H1 (cell line): ENCODE data around the gene AKR1D1. TPM values are rescaled to one million over a fixed set of nuclear protein-coding genes. Genes with fewer than 3 reads are reported as not detected.

Source experiments
- CTCF ChIA-PET: fragments of 300-600 bp; sonication (Branson Sonifier 250); formaldehyde crosslinking; loops from one replicate; lab custom pipeline; 2021; ENCODE audit not compliant: partially characterized antibody; lab: Charles Lee
- POLR2A ChIA-PET: fragments of 300-600 bp; sonication (Branson Sonifier 250); formaldehyde crosslinking; loops from one replicate; lab custom pipeline; 2021; ENCODE audit warnings: inconsistent platforms; ENCODE audit not compliant: partially characterized antibody; lab: Charles Lee
- DNase-seq, 2 experiments: peaks; one replicate each; pipeline versions ENCODE4 v3.0.0 to v3.0.0-alpha.2; 2010 to 2022; ENCODE audit warnings: low spot score in 2 of 2, low read depth in 1 of 2, mixed read lengths in 1 of 2
- FAIRE-seq: peaks from 2 replicates; lab custom pipeline; 2011; peaks lifted over from hg19 to GRCh38; lab: Jason Lieb, UNC
- H2AFZ ChIP-seq: 2 replicates; pipeline ENCODE4 v1.8.1; 2012; ENCODE audit warnings: low read length, inconsistent platforms
- H2AK5ac ChIP-seq: 2 replicates; pipeline ENCODE4 v1.6.1; 2013; ENCODE audit warnings: low read depth, low read length
- H2BK120ac ChIP-seq: replicated peaks from 2 replicates; pipeline ENCODE3; 2013; ENCODE audit warnings: low read depth, low read length, inconsistent platforms
- H2BK12ac ChIP-seq: 2 replicates; pipeline ENCODE4 v1.6.1; 2013; ENCODE audit warnings: low read depth, low read length
- H2BK15ac ChIP-seq: 2 replicates; pipeline ENCODE4 v1.6.1; 2013; ENCODE audit warnings: low read length
- H2BK20ac ChIP-seq: 2 replicates; pipeline ENCODE4 v1.6.1; 2013; ENCODE audit warnings: low read length
- H2BK5ac ChIP-seq: 2 replicates; pipeline ENCODE4 v1.6.1; 2013; ENCODE audit warnings: low read depth, low read length
- H3K14ac ChIP-seq: 2 replicates; pipeline ENCODE4 v1.6.1; 2013; ENCODE audit warnings: inconsistent platforms; ENCODE audit not compliant: insufficient read length
- H3K18ac ChIP-seq: 2 replicates; pipeline ENCODE4 v1.6.1; 2013; ENCODE audit warnings: low read length; ENCODE audit errors: extremely low read depth
- H3K23ac ChIP-seq: 2 replicates; pipeline ENCODE4 v1.6.1; 2013; ENCODE audit warnings: inconsistent platforms; ENCODE audit not compliant: insufficient read length
- H3K23me2 ChIP-seq: 2 replicates; pipeline ENCODE4 v1.6.1; 2013; ENCODE audit warnings: low read depth, low read length
- H3K27ac ChIP-seq: 2 replicates; pipeline ENCODE4 v1.6.1; 2011; ENCODE audit warnings: low read depth, low read length, inconsistent platforms
- H3K27me3 ChIP-seq, 4 experiments: replicated peaks in 1 of 4; 1 replicate in 1 of 4; 2 replicates in 3 of 4; pipeline versions ENCODE4 v1.6.1 to v1.8.1; 2011 to 2013; ENCODE audit warnings: low read length in 3 of 4, mild to moderate bottlenecking in 3 of 4, inconsistent platforms in 2 of 4, mixed read lengths in 2 of 4, moderate library complexity in 1 of 4; ENCODE audit not compliant: control insufficient read depth in 3 of 4, insufficient read depth in 3 of 4; ENCODE audit errors: extremely low read depth in 1 of 4
- H3K36me3 ChIP-seq, 4 experiments: 2 replicates each; pipeline versions ENCODE4 v1.6.1 to v1.8.1; 2011 to 2013; ENCODE audit warnings: mild to moderate bottlenecking in 4 of 4, low read length in 3 of 4, moderate library complexity in 2 of 4, control low read depth in 1 of 4, inconsistent platforms in 1 of 4; ENCODE audit not compliant: insufficient read depth in 4 of 4, control insufficient read depth in 2 of 4
- H3K4ac ChIP-seq: replicated peaks from 2 replicates; pipeline ENCODE3; 2013; ENCODE audit warnings: low read length, low read depth, mixed read lengths, inconsistent platforms; ENCODE audit not compliant: insufficient read length
- H3K4me1 ChIP-seq, 4 experiments: replicated peaks in 1 of 4; 1 replicate in 1 of 4; 2 replicates in 3 of 4; pipeline versions ENCODE4 v1.6.1 to v1.8.1; 2011 to 2013; ENCODE audit warnings: low read length in 3 of 4, inconsistent platforms in 2 of 4, mixed read lengths in 1 of 4; ENCODE audit not compliant: insufficient read depth in 4 of 4, control insufficient read depth in 3 of 4
- H3K4me2 ChIP-seq, 2 experiments: 2 replicates each; pipeline versions ENCODE4 v1.6.1 to v1.8.1; 2011 to 2013; ENCODE audit warnings: low read depth in 2 of 2, low read length in 2 of 2, control low read depth in 1 of 2, inconsistent platforms in 1 of 2, mild to moderate bottlenecking in 1 of 2; ENCODE audit not compliant: insufficient read depth in 1 of 2
- H3K4me3 ChIP-seq, 4 experiments: fragments of 200-600, 300-600 bp in 1 of 4; sonication (generic), shearing (Covaris generic), sonication (Bioruptor Twin) in 1 of 4; 2 replicates each; pipeline versions ENCODE4 v1.5.1 to v1.8.1; 2011 to 2016; ENCODE audit warnings: low read length in 4 of 4, low read depth in 3 of 4, control low read depth in 2 of 4, inconsistent platforms in 2 of 4, mild to moderate bottlenecking in 2 of 4, mixed read lengths in 1 of 4, moderate library complexity in 1 of 4; ENCODE audit not compliant: insufficient read depth in 2 of 4; ENCODE audit errors: extremely low read depth in 1 of 4
- H3K56ac ChIP-seq: replicated peaks from 2 replicates; pipeline ENCODE3; 2013; ENCODE audit warnings: low read depth, mild to moderate bottlenecking, mixed read lengths, low read length, inconsistent platforms; ENCODE audit not compliant: insufficient read length
- H3K79me1 ChIP-seq: 2 replicates; pipeline ENCODE4 v1.6.1; 2013; ENCODE audit warnings: low read depth, low read length, control low read depth
- H3K79me2 ChIP-seq, 2 experiments: 2 replicates each; pipeline versions ENCODE4 v1.6.1 to v1.8.1; 2012 to 2013; ENCODE audit warnings: low read length in 2 of 2, mild to moderate bottlenecking in 2 of 2, inconsistent platforms in 1 of 2; ENCODE audit not compliant: insufficient read depth in 2 of 2, control insufficient read depth in 1 of 2
- H3K9ac ChIP-seq, 4 experiments: replicated peaks in 1 of 4; 1 replicate in 1 of 4; 2 replicates in 3 of 4; pipeline versions ENCODE4 v1.6.1 to v1.8.1; 2011 to 2013; ENCODE audit warnings: low read depth in 3 of 4, low read length in 3 of 4, control low read depth in 2 of 4, mild to moderate bottlenecking in 2 of 4, moderate library complexity in 2 of 4, inconsistent platforms in 1 of 4; ENCODE audit errors: extremely low read depth in 1 of 4
- H3K9me3 ChIP-seq, 2 experiments: 2 replicates each; pipeline versions ENCODE4 v1.6.1 to v1.8.1; 2012 to 2013; ENCODE audit warnings: mild to moderate bottlenecking in 2 of 2, moderate library complexity in 2 of 2, control low read depth in 1 of 2, inconsistent platforms in 1 of 2, low read depth in 1 of 2, low read length in 1 of 2, mixed read lengths in 1 of 2; ENCODE audit not compliant: insufficient read depth in 2 of 2
- H4K20me1 ChIP-seq, 2 experiments: replicated peaks in 1 of 2; 2 replicates each; pipeline versions ENCODE3 to v1.8.1; 2011 to 2013; ENCODE audit warnings: inconsistent platforms in 2 of 2, low read length in 2 of 2, mild to moderate bottlenecking in 1 of 2; ENCODE audit not compliant: insufficient read depth in 2 of 2, control insufficient read depth in 1 of 2
- H4K5ac ChIP-seq: 2 replicates; pipeline ENCODE4 v1.6.1; 2013; ENCODE audit warnings: low read length, low read depth, mixed read lengths, inconsistent platforms; ENCODE audit not compliant: insufficient read length
- H4K8ac ChIP-seq: 2 replicates; pipeline ENCODE4 v1.8.0; 2013; ENCODE audit warnings: mild to moderate bottlenecking, moderate library complexity, low read length, inconsistent platforms; ENCODE audit not compliant: insufficient read depth; ENCODE audit errors: extremely low read depth
- H4K91ac ChIP-seq: replicated peaks from 2 replicates; pipeline ENCODE3; 2013; ENCODE audit warnings: low read length, mixed read lengths, inconsistent platforms; ENCODE audit not compliant: insufficient read length
- ASH2L ChIP-seq: fragments of 200-600, 300-600 bp; sonication (generic); IDR thresholded peaks from one replicate; pipeline ENCODE4 v1.7.1; 2017; ENCODE audit warnings: low read length
- CHD1 ChIP-seq: IDR thresholded peaks from 2 replicates; pipeline ENCODE4 v1.6.1; 2012; ENCODE audit warnings: low read depth, low read length, improper control_type of control experiment
- KDM1A ChIP-seq: fragments of 200-600, 300-600 bp; sonication (generic); IDR thresholded peaks from 2 replicates; pipeline ENCODE4 v1.7.1; 2016; ENCODE audit warnings: mild to moderate bottlenecking, low read length, borderline replicate concordance
- POU5F1 ChIP-seq: IDR thresholded peaks from 2 replicates; pipeline ENCODE4 v1.6.1; 2011; ENCODE audit warnings: low read depth, mild to moderate bottlenecking, low read length, moderate library complexity
- SIX5 ChIP-seq: IDR thresholded peaks from 2 replicates; pipeline ENCODE4 v1.6.1; 2011; ENCODE audit warnings: mild to moderate bottlenecking, low read depth, low read length
- WGBS, 2 experiments: shearing (Covaris generic) in 1 of 2; methylation state at CpG; one replicate each; pipeline versions ENCODE4 v1.1.6 to v1.1.7; 2013 to 2015; ENCODE audit warnings: low lambda C conversion rate in 2 of 2, mixed read lengths in 2 of 2, inconsistent platforms in 1 of 2, low coverage in 1 of 2, missing lambda C conversion rate in 1 of 2; ENCODE audit not compliant: insufficient replicate concordance in 2 of 2, insufficient coverage in 1 of 2, insufficient read length in 1 of 2; ENCODE audit errors: extremely low coverage in 1 of 2, missing lambda C conversion rate in 1 of 2; 5-methylcytosine and 5-hydroxymethylcytosine counted together
- polyA plus RNA-seq, 7 experiments: library from polyadenylated mRNA; depleted of rRNA in 3 of 7; stranded (reverse) in 5 of 7; unstranded in 2 of 7; fragments of >200 nt in 5 of 7; fragments of 200-250 nt in 2 of 7; gene quantifications; 1 replicate in 5 of 7; 2 replicates in 1 of 7; 4 replicates in 1 of 7; pipeline versions ENCODE4 v1.2.1 to v1.2.3, GENCODE V29; 2011 to 2013; ENCODE audit warnings: missing spikeins in 2 of 7, mixed read lengths in 2 of 7
- total RNA-seq: library from RNA; stranded (reverse); fragmentation: NEBNext Ultra II Directional; extraction: Animal tissue kit (Norgen Biotek cat#: 25700); gene quantifications from 2 replicates; pipeline ENCODE4 v1.2.1, GENCODE V29; 2021

Gene AKR1D1
- total and polyA plus RNA-seq, 2 of the 8 experiments (the other 6 are each of a cell fraction or from before 2014, with no cell fraction given): not detected

DNA sequence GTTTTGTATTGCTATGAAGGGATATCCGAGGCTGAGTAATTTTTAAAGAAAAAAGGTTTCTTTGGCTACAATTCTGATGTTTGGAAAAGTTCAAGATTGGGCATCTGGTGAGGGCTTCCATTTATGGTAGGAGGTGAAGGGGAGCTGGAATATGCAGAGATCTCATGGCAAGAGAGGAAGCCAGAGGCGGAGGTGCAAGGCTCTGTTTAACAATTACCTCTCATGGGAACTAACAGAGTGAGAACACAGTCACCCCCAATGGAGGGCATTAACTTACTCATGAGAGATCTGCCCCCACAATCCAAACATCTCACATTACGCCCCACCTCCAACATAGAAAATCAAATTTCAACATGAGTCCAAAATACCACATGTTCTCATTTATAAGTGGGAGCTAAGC lies 62.0 kb downstream of the AKR1D1 start:
- CTCF ChIA-PET: no interaction called here
- Histone ChIP-seq H3K23me2 (no peaks in the 10 kb centered on the region; the same call in 1 of the 2 replicates), H3K14ac (no peak overlapping the region), H4K8ac (no peak overlapping the region), H4K91ac (no peak overlapping the region), H3K4ac (no peak overlapping the region), H3K4me1 (no peaks in the 10 kb centered on the region), H3K18ac (no peak overlapping the region), H3K56ac (no peak overlapping the region), H3K27me3 (no peaks in the 10 kb centered on the region)
- 97% methylated on average over 2 of the region's 3 CpGs; no CpG with 5 or more reads in 1 of the 2 experiments for WGBS, 2 experiments
- no peak for TF ChIP-seq KDM1A
- TF ChIP-seq CHD1: no peak
- no peak for TF ChIP-seq POU5F1
- TF ChIP-seq SIX5: no peak
- TF ChIP-seq ASH2L: no peak
- TF ChIP-seq, all 59 proteins: peak for 0
- Histone ChIP-seq H2AK5ac (no peak overlapping the region), H4K5ac (no peak overlapping the region), H3K23ac (no peak overlapping the region), H3K79me1 (no peaks in the 10 kb centered on the region), H3K27ac (no peak overlapping the region), H2BK5ac (no peak overlapping the region), H3K9me3 (peaks cover 0 to 7% of the 10 kb centered on the region in 2 experiments; a peak in 1 of 4 replicates), H2BK15ac (no peak overlapping the region), H2BK20ac (no peak overlapping the region), H3K79me2 (no peaks in the 10 kb centered on the region), H3K9ac (no peak overlapping the region), H2BK12ac (no peak overlapping the region), H3K4me2 (no peak overlapping the region), H3K4me3 (no peak overlapping the region), H2BK120ac (no peak overlapping the region), H4K20me1 (no peaks in the 10 kb centered on the region), H3K36me3 (no peaks in the 10 kb centered on the region), H2AFZ (no peak overlapping the region)
- DNase-seq (no peak), FAIRE-seq (no peak)
- POLR2A ChIA-PET: no interaction called here
